SJSA1 (cell line): Measurements from ENCODE around the gene UMAD1. TPM values are rescaled to one million over a fixed set of nuclear protein-coding genes. Genes with fewer than 3 reads are reported as not detected.
"Not testable (repeated sequence)": the region's sequence is repeated elsewhere in the genome, so short reads cannot be mapped to it uniquely, and the experiment has no call there.

ENCODE experiments used
- DNase-seq, 2 experiments: peaks; one replicate each; pipeline ENCODE4 v3.0.0-alpha.2; 2015 to 2020; ENCODE audit warnings: low spot score in 2 of 2, low read depth in 1 of 2
- H3K27ac ChIP-seq: fragments of 250-450 bp; sonication (Bioruptor Pico); 2 replicates; pipeline ENCODE4 v1.5.1; 2020; ENCODE audit warnings: mild to moderate bottlenecking, moderate library complexity
- H3K27me3 ChIP-seq: fragments of 250-450 bp; sonication (Bioruptor Pico); replicated peaks from 2 replicates; pipeline ENCODE4 v1.5.1; 2020; ENCODE audit warnings: mild to moderate bottlenecking, moderate library complexity
- H3K36me3 ChIP-seq: fragments of 250-450 bp; sonication (Bioruptor Pico); 2 replicates; pipeline ENCODE4 v1.5.1; 2020; ENCODE audit warnings: mild to moderate bottlenecking
- H3K4me1 ChIP-seq: fragments of 250-450 bp; sonication (Bioruptor Pico); replicated peaks from 2 replicates; pipeline ENCODE4 v1.6.1; 2021; ENCODE audit warnings: mild to moderate bottlenecking
- H3K4me3 ChIP-seq: fragments of 250-450 bp; sonication (Bioruptor Pico); 2 replicates; pipeline ENCODE4 v1.5.1; 2020; ENCODE audit warnings: mild to moderate bottlenecking
- H3K9me3 ChIP-seq: fragments of 250-450 bp; sonication (Bioruptor Pico); replicated peaks from 2 replicates; pipeline ENCODE4 v1.5.1; 2020; ENCODE audit warnings: mild to moderate bottlenecking
- total RNA-seq: library from RNA; depleted of rRNA; stranded (reverse); fragments of >200 nt; shearing (Covaris generic); gene quantifications from 2 replicates; pipeline ENCODE4 v1.2.3, GENCODE V29; 2014

The UMAD1 gene
- total RNA-seq, 1 experiment from 2014 or later, result 19.3 TPM

DNA sequence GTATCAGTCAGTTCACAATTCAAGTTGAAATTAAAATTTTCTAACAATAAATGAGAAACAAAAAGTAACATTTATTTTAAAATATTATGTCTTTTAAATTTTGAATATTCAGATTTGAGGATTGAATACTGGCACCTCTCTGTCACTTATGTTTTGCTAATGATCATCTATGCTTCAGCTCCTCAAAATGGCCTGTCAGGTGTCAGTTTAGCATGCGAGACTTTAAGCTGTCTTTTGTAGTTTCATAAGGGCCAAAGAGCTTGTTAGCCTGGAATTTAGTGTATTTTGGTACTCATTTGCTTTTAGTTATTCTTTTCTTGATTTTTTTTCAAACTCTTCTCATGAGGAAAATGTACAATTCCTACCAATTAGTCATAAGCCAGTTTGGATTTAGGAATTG is 179.9 kb downstream of the UMAD1 start:
- H3K4me1 ChIP-seq, result no peaks in the 10 kb centered on the region
- DNase-seq, result no peak
- H3K4me3 ChIP-seq, result no peak overlapping the region
- no peak overlapping the region for H3K27ac ChIP-seq
- H3K27me3 ChIP-seq, result no peaks in the 10 kb centered on the region
- no peaks in the 10 kb centered on the region for H3K9me3 ChIP-seq
- H3K36me3 ChIP-seq, result no peaks in the 10 kb centered on the region

DNA sequence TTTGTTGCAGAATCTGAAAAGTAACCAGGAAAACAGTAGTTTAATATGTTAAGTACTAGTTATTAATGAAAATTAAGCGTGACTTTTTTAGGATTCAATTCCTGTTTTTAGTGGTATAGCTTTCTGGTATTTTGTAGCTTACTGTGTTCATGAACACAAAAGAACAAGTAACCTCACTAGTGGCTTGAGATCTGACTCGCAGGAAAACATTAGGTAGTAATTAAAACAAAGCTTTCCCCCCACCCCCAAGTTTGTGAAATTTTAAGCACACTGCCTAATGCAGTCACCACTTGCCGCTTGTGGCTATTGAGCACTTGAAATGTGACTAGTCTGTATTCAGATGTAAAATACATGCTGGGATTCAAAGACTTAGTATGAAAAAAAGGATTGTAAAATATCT is 180.4 kb downstream of the UMAD1 start:
- DNase-seq, result no peak
- Histone ChIP-seq H3K27me3 (no peaks in the 10 kb centered on the region), H3K4me3 (no peak overlapping the region), H3K9me3 (no peaks in the 10 kb centered on the region), H3K27ac (no peak overlapping the region), H3K4me1 (no peaks in the 10 kb centered on the region), H3K36me3 (no peaks in the 10 kb centered on the region)

DNA sequence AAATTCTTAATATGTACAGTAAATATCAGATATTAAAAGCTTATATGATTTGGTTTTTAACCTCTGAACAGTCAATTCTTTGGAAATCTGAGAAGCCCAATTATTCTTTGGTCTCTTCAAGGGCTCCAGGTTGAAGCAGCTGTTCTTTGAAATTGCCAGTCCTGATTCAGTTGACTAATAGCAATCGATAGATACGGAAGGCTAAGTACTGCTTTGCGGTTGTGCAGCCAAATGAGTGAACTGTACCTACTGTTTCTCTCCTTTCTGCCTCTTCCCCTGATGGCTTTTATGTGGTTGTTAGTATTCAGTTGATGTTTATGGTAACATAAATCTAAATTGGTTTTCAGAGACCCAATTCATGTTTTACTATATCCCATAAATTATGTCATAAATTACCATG is 181.0 kb downstream of the UMAD1 start:
- Histone ChIP-seq H3K27me3 (no peaks in the 10 kb centered on the region), H3K36me3 (no peaks in the 10 kb centered on the region), H3K9me3 (no peaks in the 10 kb centered on the region), H3K4me3 (no peak overlapping the region), H3K27ac (no peak overlapping the region), H3K4me1 (no peaks in the 10 kb centered on the region)
- DNase-seq, result no peak

- not testable (repeated sequence) for DNase-seq, H3K4me3 ChIP-seq, H3K27ac ChIP-seq, H3K36me3 ChIP-seq, H3K4me1 ChIP-seq, H3K9me3 ChIP-seq, H3K27me3 ChIP-seq
Observed at GRCh38 chr7:7825294-7825693, 184.7 kb downstream of the UMAD1 start.

DNA sequence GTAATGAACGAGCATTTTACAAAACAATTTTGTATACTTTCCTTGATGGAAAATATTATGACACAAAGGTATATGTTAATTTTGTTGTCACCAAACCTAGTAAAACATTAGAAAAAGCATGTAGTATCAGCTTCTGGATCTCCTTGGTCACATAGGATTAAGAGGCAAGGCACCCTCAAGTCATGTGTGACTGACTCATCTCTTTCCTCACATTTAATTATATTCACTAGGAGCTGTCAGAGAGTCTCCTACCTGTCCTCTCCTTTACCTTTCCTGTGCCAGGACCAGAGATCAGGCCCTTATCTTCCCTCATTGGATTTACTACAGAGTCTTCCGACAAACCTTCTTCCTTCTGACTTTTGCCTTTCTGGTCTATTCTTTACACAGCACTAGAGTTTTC is 189.1 kb downstream of the UMAD1 start:
- Histone ChIP-seq H3K4me1 (no peaks in the 10 kb centered on the region), H3K4me3 (no peak overlapping the region), H3K36me3 (no peaks in the 10 kb centered on the region), H3K9me3 (no peaks in the 10 kb centered on the region), H3K27me3 (no peaks in the 10 kb centered on the region), H3K27ac (no peak overlapping the region)
- DNase-seq, result no peak

GRCh38 chr7:7830122-7830878 is 189.7 kb downstream of the UMAD1 start:
- no peaks in the 10 kb centered on the region for H3K4me1 ChIP-seq

GRCh38 chr7:7832518-7832917 is 192.0 kb downstream of the UMAD1 start:
- H3K27ac ChIP-seq, result no peak overlapping the region
- H3K4me3 ChIP-seq, result no peak overlapping the region
- no peaks in the 10 kb centered on the region for H3K9me3 ChIP-seq
- no peaks in the 10 kb centered on the region for H3K27me3 ChIP-seq
- H3K36me3 ChIP-seq, result no peaks in the 10 kb centered on the region
- no peak for DNase-seq
- H3K4me1 ChIP-seq, result no peaks in the 10 kb centered on the region

More at GRCh38 chr7:7830122-7830878, 189.7 kb downstream of the UMAD1 start:
- Histone ChIP-seq H3K9me3 (no peaks in the 10 kb centered on the region), H3K27me3 (no peaks in the 10 kb centered on the region), H3K4me3 (no peak overlapping the region), H3K27ac (no peak overlapping the region), H3K36me3 (no peaks in the 10 kb centered on the region)
- no peak for DNase-seq

DNA sequence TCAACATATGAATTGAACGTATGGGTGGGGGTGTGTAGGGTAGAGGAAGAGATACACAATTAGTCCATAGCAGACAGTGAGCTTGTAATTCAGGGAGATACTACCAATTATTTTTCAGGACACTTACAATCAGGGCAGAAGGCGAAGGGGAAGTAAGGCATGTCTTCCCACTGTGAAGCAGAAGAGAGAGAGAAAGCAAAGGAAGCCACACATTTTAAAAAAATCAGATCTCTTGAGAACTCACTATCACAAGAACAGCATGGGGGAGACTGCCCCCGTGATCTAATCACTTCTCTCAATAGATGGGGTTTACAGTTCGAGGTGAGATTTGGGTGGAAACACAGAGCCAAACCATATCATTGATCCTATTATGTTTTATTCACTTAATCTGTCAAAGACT is 194.2 kb downstream of the UMAD1 start:
- Histone ChIP-seq H3K27ac (no peak overlapping the region), H3K36me3 (no peaks in the 10 kb centered on the region), H3K27me3 (no peaks in the 10 kb centered on the region), H3K4me1 (no peaks in the 10 kb centered on the region), H3K4me3 (no peak overlapping the region), H3K9me3 (no peaks in the 10 kb centered on the region)
- DNase-seq, result no peak

DNA sequence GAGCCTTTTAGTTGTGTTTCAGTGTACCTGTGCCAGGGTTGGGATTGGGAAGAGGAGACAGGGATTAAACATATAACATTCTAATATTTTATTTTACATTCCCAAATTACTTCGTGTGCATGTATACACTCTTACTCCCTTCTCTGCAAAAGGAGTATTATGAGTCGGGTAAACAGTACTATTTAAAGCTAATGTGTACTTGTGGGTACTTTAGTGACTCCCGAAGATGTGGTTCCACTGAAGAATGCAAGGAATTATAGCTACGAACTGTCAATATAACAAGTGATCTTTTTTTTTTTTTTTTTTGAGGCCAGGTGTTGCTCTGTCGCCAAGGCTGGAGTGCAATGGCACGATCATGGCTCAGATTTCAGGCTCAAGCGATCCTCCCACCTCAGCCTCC is 200.5 kb downstream of the UMAD1 start:
- H3K27ac ChIP-seq, result no peak overlapping the region
- H3K9me3 ChIP-seq, result no peaks in the 10 kb centered on the region
- no peaks in the 10 kb centered on the region for H3K4me1 ChIP-seq
- H3K36me3 ChIP-seq, result no peaks in the 10 kb centered on the region
- no peaks in the 10 kb centered on the region for H3K27me3 ChIP-seq
- H3K4me3 ChIP-seq, result no peak overlapping the region
- DNase-seq, result no peak

- Histone ChIP-seq H3K36me3 (no peaks in the 10 kb centered on the region), H3K27me3 (no peaks in the 10 kb centered on the region), H3K9me3 (no peaks in the 10 kb centered on the region), H3K4me3 (no peak overlapping the region), H3K27ac (no peak overlapping the region), H3K4me1 (no peaks in the 10 kb centered on the region)
- no peak for DNase-seq
Observed at GRCh38 chr7:7843240-7843639, 202.7 kb downstream of the UMAD1 start.

- Histone ChIP-seq H3K4me3 (no peak overlapping the region), H3K36me3 (no peaks in the 10 kb centered on the region), H3K4me1 (no peaks in the 10 kb centered on the region), H3K27ac (no peak overlapping the region), H3K9me3 (no peaks in the 10 kb centered on the region), H3K27me3 (no peaks in the 10 kb centered on the region)
- DNase-seq, result no peak
Observed at GRCh38 chr7:7843972-7844371, 203.4 kb downstream of the UMAD1 start.

- Histone ChIP-seq H3K4me3 (no peak overlapping the region), H3K36me3 (no peaks in the 10 kb centered on the region), H3K9me3 (no peaks in the 10 kb centered on the region), H3K4me1 (no peaks in the 10 kb centered on the region), H3K27me3 (no peaks in the 10 kb centered on the region), H3K27ac (no peak overlapping the region)
- no peak for DNase-seq
Observed at GRCh38 chr7:7848246-7848645, 207.7 kb downstream of the UMAD1 start.

- Histone ChIP-seq H3K4me3 (no peak overlapping the region), H3K36me3 (no peaks in the 10 kb centered on the region), H3K9me3 (no peaks in the 10 kb centered on the region), H3K27me3 (no peaks in the 10 kb centered on the region), H3K27ac (no peak overlapping the region), H3K4me1 (no peaks in the 10 kb centered on the region)
- DNase-seq, result no peak
Observed at GRCh38 chr7:7848892-7849291, 208.3 kb downstream of the UMAD1 start.

DNA sequence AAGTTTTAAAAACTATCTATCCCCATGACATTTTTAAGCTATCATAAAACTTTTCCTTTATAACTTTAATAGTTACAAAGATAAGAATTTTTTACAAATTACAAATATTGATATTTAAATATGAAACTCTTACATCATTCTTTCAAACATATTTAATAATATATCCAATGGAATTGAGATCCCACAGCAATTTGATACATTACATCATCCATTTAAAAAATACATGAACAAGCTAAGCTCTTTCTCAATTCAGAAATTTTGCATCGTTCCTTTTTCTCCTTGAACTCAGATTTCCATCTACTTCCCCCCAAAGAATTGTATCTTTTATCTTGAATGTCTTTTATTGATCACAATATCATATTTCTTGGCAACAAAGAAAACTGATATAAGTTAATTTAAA is 209.6 kb downstream of the UMAD1 start:
- no peak overlapping the region for H3K27ac ChIP-seq
- no peaks in the 10 kb centered on the region for H3K4me1 ChIP-seq
- no peak overlapping the region for H3K4me3 ChIP-seq
- no peaks in the 10 kb centered on the region; the same call in 1 of the 2 replicates for H3K9me3 ChIP-seq
- H3K36me3 ChIP-seq, result no peaks in the 10 kb centered on the region
- no peak for DNase-seq
- no peaks in the 10 kb centered on the region for H3K27me3 ChIP-seq

DNA sequence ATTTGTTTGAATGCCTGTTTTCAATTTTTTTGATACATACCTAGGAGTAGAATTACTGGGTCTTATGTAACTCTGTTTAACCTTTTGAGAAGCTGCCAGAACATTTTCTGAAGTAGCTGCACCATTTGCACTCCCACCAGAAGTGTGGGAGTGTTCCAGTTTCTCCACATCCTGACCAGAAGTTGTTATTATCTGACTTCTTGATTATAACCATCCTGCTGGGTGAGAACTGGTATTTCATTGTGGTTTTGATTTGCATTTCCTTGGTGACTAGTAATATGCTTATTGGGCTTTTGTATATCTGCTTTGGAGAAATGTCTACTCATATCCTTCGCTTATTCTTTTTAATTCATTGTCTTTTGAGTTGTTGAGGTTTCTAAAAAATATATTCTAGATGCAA is 210.8 kb downstream of the UMAD1 start:
- H3K36me3 ChIP-seq, result no peaks in the 10 kb centered on the region
- H3K4me1 ChIP-seq, result no peaks in the 10 kb centered on the region
- no peak overlapping the region for H3K4me3 ChIP-seq
- H3K27me3 ChIP-seq, result no peaks in the 10 kb centered on the region
- no peaks in the 10 kb centered on the region; the same call in 1 of the 2 replicates for H3K9me3 ChIP-seq
- no peak for DNase-seq
- no peak overlapping the region for H3K27ac ChIP-seq
